ENCODE measurements around the gene IGLL5. TPM values are rescaled to one million over a fixed set of nuclear protein-coding genes. Genes with fewer than 3 reads are reported as not detected.

The IGLL5 gene
- polyA plus RNA-seq, 1 of the 3 experiments (the other 2 are of a cell fraction): not detected

DNA sequence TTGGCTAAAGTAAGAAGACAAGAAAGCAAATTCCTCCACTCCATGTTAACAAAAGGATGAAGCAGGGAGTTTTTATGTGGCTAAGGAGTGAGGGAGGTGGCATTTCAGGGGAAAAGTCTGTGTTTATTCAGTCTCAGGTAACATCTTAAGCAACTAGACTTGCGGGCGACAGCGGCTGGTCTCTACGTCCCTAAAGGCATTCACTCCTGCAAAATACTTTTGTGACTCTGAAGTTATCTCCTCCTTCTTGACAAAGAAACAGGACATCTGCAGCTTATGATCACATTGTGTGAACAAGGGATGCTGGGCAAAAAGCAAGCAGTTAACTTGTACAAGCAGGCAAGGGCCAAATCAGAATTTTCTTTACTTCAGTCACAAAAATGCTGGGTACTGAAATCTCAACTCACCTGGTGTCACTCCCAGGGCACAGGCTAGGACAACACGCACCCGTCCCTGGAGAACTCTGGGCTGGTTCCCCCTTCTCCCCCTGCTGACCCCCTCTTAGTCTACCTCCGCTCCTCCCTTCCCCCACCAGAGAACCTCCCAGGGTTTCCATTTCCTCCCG is 38.3 kb downstream of the IGLL5 start:
- no peak overlapping the region for H2AFZ ChIP-seq (ENCODE audit: low read depth)
- no peaks in the 10 kb centered on the region for H3K9me3 ChIP-seq
- 0 out of 2 replicates have a peak, but pooled peaks cover 7% of the 10 kb centered on the region for H3K27me3 ChIP-seq (ENCODE audit: insufficient read depth)
- H3K9ac ChIP-seq: no peak overlapping the region
- no peaks in the 10 kb centered on the region for H3K79me2 ChIP-seq (ENCODE audit: insufficient read depth)
- no peak overlapping the region for H3K4me2 ChIP-seq
- no peak overlapping the region for H3K27ac ChIP-seq (ENCODE audit: low read depth in 2 of 2, low read length in 1 of 2)
- 66% methylated on average over 7 of the region's 8 CpGs for WGBS (ENCODE audit: low lambda C conversion rate)
- H3F3A ChIP-seq (replicated peaks; ENCODE audit: insufficient read depth): no peaks in the 10 kb centered on the region
- H3K4me3 ChIP-seq (ENCODE audit: low read depth in 2 of 2, low read length in 1 of 2): no peak overlapping the region
- ChIA-PET POLR2A (no interaction called here), CTCF (interaction anchor here (1.2 kb wide), 1 partner anchor 70 kb away, joined by 3 read pairs; no protein-coding TSS in a partner anchor)
- no peak for DNase-seq
- no peaks in the 10 kb centered on the region for H3K9me2 ChIP-seq
- no peak for TF ChIP-seq REST (IDR thresholded peaks at IDR 0.05; ENCODE audit: low read depth, low read length)
- TF ChIP-seq YY1 (IDR thresholded peaks at IDR 0.05; ENCODE audit: low read depth): no peak
- TF ChIP-seq FOSL2 (IDR thresholded peaks at IDR 0.05; ENCODE audit: borderline replicate concordance, low read depth): no peak
- TF ChIP-seq MXI1 (IDR thresholded peaks at IDR 0.05; ENCODE audit: low read depth, low read length): no peak
- TF ChIP-seq, protein P1, sequence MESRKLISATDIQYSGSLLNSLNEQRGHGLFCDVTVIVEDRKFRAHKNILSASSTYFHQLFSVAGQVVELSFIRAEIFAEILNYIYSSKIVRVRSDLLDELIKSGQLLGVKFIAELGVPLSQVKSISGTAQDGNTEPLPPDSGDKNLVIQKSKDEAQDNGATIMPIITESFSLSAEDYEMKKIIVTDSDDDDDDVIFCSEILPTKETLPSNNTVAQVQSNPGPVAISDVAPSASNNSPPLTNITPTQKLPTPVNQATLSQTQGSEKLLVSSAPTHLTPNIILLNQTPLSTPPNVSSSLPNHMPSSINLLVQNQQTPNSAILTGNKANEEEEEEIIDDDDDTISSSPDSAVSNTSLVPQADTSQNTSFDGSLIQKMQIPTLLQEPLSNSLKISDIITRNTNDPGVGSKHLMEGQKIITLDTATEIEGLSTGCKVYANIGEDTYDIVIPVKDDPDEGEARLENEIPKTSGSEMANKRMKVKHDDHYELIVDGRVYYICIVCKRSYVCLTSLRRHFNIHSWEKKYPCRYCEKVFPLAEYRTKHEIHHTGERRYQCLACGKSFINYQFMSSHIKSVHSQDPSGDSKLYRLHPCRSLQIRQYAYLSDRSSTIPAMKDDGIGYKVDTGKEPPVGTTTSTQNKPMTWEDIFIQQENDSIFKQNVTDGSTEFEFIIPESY (IDR thresholded peaks at IDR 0.05; ENCODE audit: borderline replicate concordance, low read depth): no peak
- no peak for TF ChIP-seq SIN3A (IDR thresholded peaks at IDR 0.05; ENCODE audit: borderline replicate concordance, low read depth, low read length)
- TF ChIP-seq GABPA (IDR thresholded peaks at IDR 0.05; ENCODE audit: low read depth): no peak
- TF ChIP-seq, protein P2, sequence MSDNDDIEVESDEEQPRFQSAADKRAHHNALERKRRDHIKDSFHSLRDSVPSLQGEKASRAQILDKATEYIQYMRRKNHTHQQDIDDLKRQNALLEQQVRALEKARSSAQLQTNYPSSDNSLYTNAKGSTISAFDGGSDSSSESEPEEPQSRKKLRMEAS (IDR thresholded peaks at IDR 0.05; ENCODE audit: low read depth): no peak
- H4K20me1 ChIP-seq (ENCODE audit: insufficient read depth): no peaks in the 10 kb centered on the region
- H3K4me1 ChIP-seq (ENCODE audit: control insufficient read depth in 1 of 2, insufficient read depth in 2 of 2, low read depth in 1 of 2, low read length in 1 of 2): peaks cover 0 to 4% of the 10 kb centered on the region in 2 experiments; a peak in 1 of 4 replicates
- no peaks in the 10 kb centered on the region for H3K36me3 ChIP-seq (replicated peaks in 1 of 2; ENCODE audit: control insufficient read depth in 1 of 2, insufficient read depth in 2 of 2, low read length in 1 of 2)

All from SK-N-SH (cell line).